ENCODE measurements around the gene ADAMTS4. TPM values are rescaled to one million over a fixed set of nuclear protein-coding genes. Genes with fewer than 3 reads are reported as not detected.
A peak's percentile ranks its signal among the peaks of the same experiment; 100 is the strongest.

Gene ADAMTS4
- total and polyA plus RNA-seq, 9 of the 15 experiments (the other 6 are each of a cell fraction or from before 2014, with no cell fraction given) = 0.07 to 3.7 (median 0.41) TPM

DNA sequence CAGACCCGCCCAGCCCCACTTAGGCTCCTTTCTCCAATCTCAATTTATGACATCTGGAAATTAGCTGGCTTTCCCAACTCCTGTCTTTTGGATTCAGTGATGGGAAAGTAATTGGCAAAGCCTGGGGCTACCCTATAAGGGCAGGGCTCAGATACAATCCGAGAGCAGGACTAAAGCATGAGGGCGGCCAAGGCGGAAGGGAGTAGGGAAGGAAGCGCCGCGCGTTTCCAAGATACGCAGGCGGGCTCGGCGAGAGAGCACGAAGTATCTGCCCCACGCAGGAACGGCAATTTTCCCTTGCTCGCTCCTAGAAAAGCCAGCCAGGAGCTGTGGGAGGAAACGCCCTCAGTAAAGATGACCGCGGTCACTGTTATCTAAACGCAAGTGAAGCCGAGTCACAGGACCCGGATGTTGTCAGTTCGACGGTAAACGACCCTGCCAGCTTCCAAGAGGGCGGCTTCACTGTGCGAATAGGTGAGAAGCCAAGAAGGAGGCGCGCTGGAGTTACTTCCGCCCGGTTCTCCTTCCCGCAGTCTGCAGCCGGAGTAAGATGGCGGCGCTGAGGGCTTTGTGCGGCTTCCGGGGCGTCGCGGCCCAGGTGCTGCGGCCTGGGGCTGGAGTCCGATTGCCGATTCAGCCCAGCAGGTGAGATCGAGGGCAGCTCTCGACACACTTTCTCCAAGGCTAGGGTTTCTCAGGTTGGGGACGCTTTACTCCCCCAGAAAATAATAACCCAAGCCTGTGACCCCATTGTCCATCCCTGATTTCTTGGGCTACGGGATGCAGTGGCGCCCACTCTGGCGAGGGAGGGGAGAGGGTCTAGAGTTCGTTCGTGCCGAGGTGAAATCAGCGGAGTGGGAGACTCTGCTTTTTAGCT, 3.2 kb upstream of the ADAMTS4 start, which contains the start of gene NDUFS2 (continued):
- TF ChIP-seq, protein P1, sequence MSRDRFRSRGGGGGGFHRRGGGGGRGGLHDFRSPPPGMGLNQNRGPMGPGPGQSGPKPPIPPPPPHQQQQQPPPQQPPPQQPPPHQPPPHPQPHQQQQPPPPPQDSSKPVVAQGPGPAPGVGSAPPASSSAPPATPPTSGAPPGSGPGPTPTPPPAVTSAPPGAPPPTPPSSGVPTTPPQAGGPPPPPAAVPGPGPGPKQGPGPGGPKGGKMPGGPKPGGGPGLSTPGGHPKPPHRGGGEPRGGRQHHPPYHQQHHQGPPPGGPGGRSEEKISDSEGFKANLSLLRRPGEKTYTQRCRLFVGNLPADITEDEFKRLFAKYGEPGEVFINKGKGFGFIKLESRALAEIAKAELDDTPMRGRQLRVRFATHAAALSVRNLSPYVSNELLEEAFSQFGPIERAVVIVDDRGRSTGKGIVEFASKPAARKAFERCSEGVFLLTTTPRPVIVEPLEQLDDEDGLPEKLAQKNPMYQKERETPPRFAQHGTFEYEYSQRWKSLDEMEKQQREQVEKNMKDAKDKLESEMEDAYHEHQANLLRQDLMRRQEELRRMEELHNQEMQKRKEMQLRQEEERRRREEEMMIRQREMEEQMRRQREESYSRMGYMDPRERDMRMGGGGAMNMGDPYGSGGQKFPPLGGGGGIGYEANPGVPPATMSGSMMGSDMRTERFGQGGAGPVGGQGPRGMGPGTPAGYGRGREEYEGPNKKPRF (IDR thresholded peaks at IDR 0.05; ENCODE audit: low read depth, low read length) = no peak
- TF ChIP-seq HDAC1 (IDR thresholded peaks at IDR 0.05) (peak in 1 of 2 experiments; percentile 44; a peak in 2 of 4 replicates), RBM39 (optimal IDR thresholded peaks at IDR 0.05; ENCODE audit: low read depth, low read length) (no peak), PHB2 (IDR thresholded peaks at IDR 0.05; ENCODE audit: low read depth) (no peak), WHSC1 (IDR thresholded peaks at IDR 0.05; ENCODE audit: low read length) (no peak), BCL6 (CRISPR knock-in tag; IDR thresholded peaks at IDR 0.05) (0 out of 2 replicates have a peak, but pooled peaks have one; percentile 13), ZNF384 (IDR thresholded peaks at IDR 0.05; ENCODE audit: low read depth, low read length) (no peak), TCF15 (CRISPR knock-in tag; IDR thresholded peaks at IDR 0.05) (no peak), CTBP1 (IDR thresholded peaks at IDR 0.05; ENCODE audit: borderline replicate concordance) (peak; percentile 69), PURB (CRISPR knock-in tag; IDR thresholded peaks at IDR 0.05; ENCODE audit: low read depth) (no peak), BHLHE40 (IDR thresholded peaks at IDR 0.05; ENCODE audit: low read length) (no peak), ZNF398 (CRISPR knock-in tag; IDR thresholded peaks at IDR 0.05) (no peak), TEAD2 (tag; IDR thresholded peaks at IDR 0.05) (no peak), PHB (CRISPR knock-in tag; IDR thresholded peaks at IDR 0.05) (no peak), ZNF830 (CRISPR knock-in tag; IDR thresholded peaks at IDR 0.05) (0 out of 2 replicates have a peak, but pooled peaks have one; percentile 53)
- TF ChIP-seq, protein P2, sequence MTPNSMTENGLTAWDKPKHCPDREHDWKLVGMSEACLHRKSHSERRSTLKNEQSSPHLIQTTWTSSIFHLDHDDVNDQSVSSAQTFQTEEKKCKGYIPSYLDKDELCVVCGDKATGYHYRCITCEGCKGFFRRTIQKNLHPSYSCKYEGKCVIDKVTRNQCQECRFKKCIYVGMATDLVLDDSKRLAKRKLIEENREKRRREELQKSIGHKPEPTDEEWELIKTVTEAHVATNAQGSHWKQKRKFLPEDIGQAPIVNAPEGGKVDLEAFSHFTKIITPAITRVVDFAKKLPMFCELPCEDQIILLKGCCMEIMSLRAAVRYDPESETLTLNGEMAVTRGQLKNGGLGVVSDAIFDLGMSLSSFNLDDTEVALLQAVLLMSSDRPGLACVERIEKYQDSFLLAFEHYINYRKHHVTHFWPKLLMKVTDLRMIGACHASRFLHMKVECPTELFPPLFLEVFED (CRISPR knock-in tag; conservative IDR thresholded peaks at IDR 0.05) = 0 out of 2 replicates have a peak, but pooled peaks have one; percentile 71
- TF ChIP-seq, protein P3, sequence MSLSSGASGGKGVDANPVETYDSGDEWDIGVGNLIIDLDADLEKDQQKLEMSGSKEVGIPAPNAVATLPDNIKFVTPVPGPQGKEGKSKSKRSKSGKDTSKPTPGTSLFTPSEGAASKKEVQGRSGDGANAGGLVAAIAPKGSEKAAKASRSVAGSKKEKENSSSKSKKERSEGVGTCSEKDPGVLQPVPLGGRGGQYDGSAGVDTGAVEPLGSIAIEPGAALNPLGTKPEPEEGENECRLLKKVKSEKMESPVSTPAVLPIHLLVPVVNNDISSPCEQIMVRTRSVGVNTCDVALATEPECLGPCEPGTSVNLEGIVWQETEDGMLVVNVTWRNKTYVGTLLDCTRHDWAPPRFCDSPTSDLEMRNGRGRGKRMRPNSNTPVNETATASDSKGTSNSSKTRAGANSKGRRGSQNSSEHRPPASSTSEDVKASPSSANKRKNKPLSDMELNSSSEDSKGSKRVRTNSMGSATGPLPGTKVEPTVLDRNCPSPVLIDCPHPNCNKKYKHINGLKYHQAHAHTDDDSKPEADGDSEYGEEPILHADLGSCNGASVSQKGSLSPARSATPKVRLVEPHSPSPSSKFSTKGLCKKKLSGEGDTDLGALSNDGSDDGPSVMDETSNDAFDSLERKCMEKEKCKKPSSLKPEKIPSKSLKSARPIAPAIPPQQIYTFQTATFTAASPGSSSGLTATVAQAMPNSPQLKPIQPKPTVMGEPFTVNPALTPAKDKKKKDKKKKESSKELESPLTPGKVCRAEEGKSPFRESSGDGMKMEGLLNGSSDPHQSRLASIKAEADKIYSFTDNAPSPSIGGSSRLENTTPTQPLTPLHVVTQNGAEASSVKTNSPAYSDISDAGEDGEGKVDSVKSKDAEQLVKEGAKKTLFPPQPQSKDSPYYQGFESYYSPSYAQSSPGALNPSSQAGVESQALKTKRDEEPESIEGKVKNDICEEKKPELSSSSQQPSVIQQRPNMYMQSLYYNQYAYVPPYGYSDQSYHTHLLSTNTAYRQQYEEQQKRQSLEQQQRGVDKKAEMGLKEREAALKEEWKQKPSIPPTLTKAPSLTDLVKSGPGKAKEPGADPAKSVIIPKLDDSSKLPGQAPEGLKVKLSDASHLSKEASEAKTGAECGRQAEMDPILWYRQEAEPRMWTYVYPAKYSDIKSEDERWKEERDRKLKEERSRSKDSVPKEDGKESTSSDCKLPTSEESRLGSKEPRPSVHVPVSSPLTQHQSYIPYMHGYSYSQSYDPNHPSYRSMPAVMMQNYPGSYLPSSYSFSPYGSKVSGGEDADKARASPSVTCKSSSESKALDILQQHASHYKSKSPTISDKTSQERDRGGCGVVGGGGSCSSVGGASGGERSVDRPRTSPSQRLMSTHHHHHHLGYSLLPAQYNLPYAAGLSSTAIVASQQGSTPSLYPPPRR (CRISPR knock-in tag; IDR thresholded peaks at IDR 0.05; ENCODE audit: borderline replicate concordance) = no peak
